ENCODE measurements around the gene GFM1.

The GFM1 gene

GRCh38 chr3:158728851-158729250 is 84.5 kb downstream of the GFM1 start:
- DNase-seq, result no peak

GRCh38 chr3:158731486-158731885 is 87.2 kb downstream of the GFM1 start:
- DNase-seq, result no peak

- no peak for DNase-seq
Observed at GRCh38 chr3:158731938-158732855, 87.9 kb downstream of the GFM1 start, which contains the start of gene RARRES1. Gene RARRES1, minus strand, starts transcription at chr3:158732457. Its CDS starts 42 bp downstream, at chr3:158732415.

- DNase-seq, result no peak
Observed at GRCh38 chr3:158732856-158733200, 88.5 kb downstream of the GFM1 start.

GRCh38 chr3:158733656-158734055 is 89.3 kb downstream of the GFM1 start:
- no peak for DNase-seq

GRCh38 chr3:158735296-158736033 is 91.1 kb downstream of the GFM1 start:
- no peak for DNase-seq

GRCh38 chr3:158737410-158737809 is 93.1 kb downstream of the GFM1 start:
- no peak for DNase-seq

GRCh38 chr3:158737976-158738615 is 93.8 kb downstream of the GFM1 start:
- DNase-seq, result no peak

- no peak for DNase-seq
Observed at GRCh38 chr3:158738653-158739052, 94.3 kb downstream of the GFM1 start.

GRCh38 chr3:158739078-158739477 is 94.8 kb downstream of the GFM1 start:
- DNase-seq, result no peak

GRCh38 chr3:158739661-158740060 is 95.3 kb downstream of the GFM1 start:
- DNase-seq, result no peak
